Limb (tissue), 2 donors: ENCODE results near the gene HELZ.

Experiments
- DNase-seq, 2 donors: peaks; one replicate each; pipeline ENCODE4 v3.0.0-alpha.2; 2016; ENCODE audit errors: extremely low spot score in 2 of 2

The HELZ gene

DNA sequence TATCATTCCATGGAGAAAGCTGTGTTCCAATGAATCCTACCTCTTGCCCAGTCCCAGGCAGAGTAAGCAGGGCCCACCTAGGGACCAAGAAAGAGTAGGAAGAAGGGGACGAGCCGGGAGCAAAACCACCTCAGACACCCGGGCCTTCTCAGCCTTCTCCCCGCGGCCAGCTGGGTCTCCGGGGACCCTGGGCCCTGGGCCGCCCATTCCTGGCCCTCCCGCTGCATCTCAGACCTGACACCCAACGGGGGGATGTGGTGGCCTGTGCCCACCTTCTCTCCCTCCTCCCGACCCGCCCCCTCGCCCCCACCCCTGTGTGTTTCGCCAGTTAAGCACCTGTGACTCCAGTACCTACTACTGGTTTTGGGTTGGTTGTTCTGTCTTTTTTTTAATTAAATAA is 212.0 kb downstream of the HELZ start:
- DNase-seq, result no peak

DNA sequence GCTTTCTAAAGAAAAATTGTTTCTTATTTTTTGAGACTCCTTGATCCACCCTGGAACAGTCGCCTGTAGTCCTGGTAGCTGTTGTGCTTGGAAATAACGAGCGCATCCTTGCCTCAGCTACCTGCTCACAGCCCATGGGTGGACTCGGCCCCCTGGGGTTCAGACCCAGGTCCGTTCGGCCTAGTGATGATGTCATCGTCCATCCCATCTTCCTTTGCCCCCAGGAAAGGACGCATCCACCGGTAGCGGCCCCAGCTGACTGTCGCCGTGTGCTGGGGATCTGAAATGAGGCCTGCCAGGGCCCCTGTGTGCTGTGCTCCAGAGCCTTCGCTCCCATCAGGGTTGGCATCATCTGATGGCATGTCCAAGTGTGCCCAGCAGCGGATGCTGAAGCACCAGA is 212.6 kb downstream of the HELZ start:
- DNase-seq, result no peak

DNA sequence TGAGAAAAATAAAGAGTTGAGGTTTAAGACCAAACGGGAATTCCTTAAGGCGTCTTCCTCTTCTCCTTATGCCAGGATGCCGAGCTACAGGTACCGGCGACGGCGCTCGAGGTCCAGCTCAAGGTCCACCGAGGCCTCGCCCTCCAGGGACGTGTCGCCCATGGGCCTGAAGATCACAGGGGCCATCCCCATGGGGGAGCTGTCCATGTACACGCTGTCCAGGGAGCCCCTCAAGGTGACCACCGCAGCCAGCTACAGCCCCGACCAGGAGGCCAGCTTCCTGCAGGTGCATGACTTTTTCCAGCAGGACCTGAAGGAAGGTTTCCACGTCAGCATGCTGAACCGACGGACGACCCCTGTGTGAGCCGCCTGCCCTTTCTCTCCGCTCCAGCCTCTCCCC is 214.4 kb downstream of the HELZ start:
- DNase-seq, result no peak

DNA sequence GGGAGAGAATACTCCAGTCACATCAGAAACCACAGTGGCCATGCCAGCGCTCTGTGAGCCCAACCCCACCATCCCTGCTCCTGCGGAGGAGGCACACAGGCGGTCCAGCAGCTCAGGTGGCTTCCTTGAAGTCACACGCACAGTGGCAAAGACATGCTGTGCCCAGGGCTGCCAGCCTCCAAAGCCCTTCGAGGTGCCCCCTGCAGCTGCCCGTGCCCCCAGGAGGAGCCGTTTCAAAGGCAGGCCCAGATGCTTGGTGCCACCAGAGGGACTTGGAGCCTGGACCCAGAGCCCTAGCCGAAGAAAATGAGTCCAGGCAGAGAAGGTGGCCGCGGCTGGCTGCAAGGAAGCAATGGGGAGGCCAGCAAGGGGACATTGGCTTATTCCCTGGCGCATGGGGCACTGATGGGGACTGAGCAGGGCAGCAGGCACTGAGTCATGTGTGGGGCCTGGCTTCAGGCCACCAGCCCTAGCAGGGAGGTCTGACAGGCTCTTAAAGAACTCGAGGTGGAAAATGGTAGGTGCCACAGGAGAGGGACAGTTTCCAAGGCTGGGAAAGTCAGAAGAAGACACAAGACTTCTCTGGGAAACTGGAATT is 217.9 kb downstream of the HELZ start:
- no peak for DNase-seq

DNA sequence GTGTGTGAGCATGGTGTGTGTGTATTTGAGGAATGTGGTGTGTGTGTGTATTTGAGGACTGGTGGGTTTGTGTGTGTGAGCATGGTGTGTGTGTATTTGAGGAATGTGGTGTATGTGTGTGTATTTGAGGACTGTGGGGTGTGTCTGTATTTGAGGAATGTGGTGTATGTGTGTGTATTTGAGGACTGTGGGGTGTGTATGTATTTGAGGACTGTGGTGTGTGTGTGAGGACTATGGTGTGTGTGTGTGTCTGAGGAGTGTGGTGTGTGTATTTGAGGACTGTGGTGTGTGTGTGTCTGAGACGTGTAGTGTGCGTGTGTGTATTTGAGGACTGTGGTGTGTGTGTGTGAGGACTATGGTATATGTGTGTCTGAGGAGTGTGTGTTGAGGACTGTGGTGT is 218.7 kb downstream of the HELZ start:
- no peak for DNase-seq

DNA sequence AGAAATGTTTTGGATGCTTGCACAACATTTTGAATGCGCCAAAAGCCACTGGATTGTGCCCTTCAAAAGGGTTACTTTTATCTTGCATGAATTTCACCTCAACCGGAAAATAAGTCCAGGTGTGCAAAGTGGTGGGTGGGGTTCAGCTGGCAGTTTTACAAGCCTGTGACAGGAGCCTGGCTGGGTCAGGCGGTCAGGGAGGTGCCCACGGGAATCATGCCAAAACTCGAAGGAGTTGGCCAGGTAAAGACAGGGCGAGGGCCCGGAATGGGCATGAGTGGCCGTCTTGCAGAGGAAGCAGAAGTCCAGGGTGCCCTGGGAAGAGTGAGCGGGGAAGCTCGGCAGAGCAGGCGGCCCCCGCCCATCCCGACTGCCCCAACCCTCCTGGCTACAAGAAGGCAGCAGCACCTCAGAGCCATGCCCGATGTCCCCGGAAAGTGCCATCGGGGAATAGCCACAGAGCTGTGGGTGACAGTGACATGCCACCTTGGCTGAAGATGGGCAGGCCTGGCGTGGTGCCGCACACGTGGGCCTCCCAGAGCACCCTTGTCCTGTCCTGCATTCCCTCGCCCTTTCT is 219.7 kb downstream of the HELZ start:
- no peak for DNase-seq

DNA sequence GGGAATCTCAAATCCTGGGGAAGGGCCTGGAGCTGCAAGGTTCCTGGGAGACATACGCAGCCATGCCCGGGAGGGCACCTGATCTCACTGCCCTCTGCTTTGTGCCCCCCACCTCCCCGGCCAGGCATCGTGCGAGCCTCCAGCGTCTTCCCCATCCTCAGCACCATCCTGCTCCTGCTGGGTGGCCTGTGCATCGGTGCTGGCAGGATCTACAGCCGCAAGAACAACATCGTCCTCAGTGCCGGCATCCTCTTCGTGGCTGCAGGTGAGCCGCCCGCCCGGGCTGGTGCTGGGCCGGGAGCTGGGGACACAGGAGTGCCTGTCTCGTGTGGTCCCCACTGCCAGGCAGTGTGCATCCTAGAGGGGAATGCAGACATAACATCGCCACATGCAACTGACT is 220.3 kb downstream of the HELZ start:
- DNase-seq, result no peak

DNA sequence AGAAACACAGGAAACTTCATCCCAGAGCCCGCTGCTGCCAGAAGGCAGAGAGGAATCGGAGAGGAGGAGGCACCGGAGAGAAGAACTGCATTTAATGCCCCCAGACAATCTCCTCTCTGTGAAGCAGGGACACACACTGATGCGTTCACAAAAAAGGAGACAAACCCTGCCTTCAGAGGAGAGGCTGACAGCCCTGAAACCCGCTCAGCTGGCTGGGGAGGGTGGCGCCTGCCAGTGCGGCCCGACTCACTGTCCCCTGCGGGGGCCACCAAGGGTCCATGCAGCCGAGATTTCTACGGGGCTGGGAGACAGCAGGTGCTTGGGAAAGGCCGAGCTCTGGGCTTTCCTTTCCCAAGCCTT is 222.6 kb downstream of the HELZ start:
- DNase-seq, result no peak

DNA sequence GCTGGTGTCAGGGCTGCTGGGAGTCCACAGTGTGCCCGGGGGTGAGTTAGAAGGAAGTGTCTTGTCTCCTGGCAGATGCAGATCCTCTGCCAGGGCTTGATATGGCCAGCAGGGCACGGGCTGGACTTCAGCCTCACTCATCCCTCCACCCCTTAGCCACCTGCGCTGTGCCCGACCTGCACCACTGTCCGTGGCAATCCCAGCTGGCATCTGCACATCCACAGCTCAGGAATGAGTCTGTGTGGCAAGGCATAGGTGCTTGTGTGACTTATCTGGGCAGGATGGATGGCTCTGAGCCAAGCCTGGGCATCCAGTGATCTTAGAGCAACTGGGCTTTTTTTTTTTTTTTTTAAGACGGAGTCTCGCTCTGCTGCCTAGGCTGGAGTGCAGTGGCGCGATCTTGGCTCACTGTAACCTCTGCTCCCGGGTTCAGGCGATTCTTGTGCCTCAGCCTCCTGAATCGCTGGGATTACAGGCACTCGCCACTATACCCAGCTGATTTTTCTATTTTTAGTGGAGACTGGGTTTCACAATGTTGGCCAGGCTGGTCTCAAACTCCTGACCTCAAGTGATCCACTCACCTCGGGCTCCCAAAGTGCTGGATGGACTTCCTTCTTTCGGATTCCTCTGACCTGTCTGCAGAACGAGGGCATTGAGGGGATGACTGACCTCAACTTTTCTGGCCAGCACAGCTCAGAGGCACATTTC is 223.1 kb downstream of the HELZ start:
- no peak for DNase-seq

DNA sequence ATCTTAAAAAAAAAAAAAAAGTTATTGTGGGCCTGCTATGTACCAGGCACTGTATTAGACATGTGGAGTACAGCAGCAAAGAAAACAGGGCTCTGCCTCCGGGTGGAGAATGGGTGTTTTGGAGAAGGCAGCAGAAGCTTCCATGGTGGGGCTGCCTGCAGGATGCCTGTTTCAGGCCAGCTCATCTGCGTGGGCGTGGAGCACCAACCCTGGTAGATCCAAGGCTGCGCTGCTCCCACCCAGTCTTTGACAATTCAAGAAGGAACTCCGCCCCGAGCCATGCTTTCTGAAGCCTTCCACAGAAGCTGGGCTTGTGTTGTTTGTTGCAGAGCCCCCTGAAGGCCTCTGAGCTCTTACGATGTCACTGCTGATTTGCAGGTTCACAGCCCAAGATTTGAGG is 223.8 kb downstream of the HELZ start:
- no peak for DNase-seq
